Measurements from ENCODE around the gene RAB11FIP4.
"Not testable (repeated sequence)": the region's sequence is repeated elsewhere in the genome, so short reads cannot be mapped to it uniquely, and the experiment has no call there.

Gene RAB11FIP4

GRCh38 chr17:31391496-31391949 lies at the start of gene RAB11FIP4:
TSS of gene RAB11FIP4 (plus strand) at chr17:31391675. CDS start at chr17:31391853, 178 bp downstream.
- peak; percentile 24 for DNase-seq (ENCODE audit: low read depth)
- H3K4me3 ChIP-seq (replicated peaks; ENCODE audit: low read depth, low read length) = peak within 1 kb of the TSS; percentile 25
- no peak for TF ChIP-seq CTCF (IDR thresholded peaks at IDR 0.05; ENCODE audit: low read length, missing control alignments)

- not testable (repeated sequence) for H3K4me3 ChIP-seq (replicated peaks; ENCODE audit: low read depth, low read length); DNase-seq (ENCODE audit: low read depth)
These were observed 46.2 kb upstream of the RAB11FIP4 start for GRCh38 chr17:31345191-31345747.

GRCh38 chr17:31349454-31349853 lies 42.0 kb upstream of the RAB11FIP4 start:
- H3K4me3 ChIP-seq (replicated peaks; ENCODE audit: low read depth, low read length) = no peak overlapping the region
- TF ChIP-seq CTCF (IDR thresholded peaks at IDR 0.05; ENCODE audit: low read length, missing control alignments) = no peak
- DNase-seq (ENCODE audit: low read depth) = no peak

- TF ChIP-seq CTCF (IDR thresholded peaks at IDR 0.05; ENCODE audit: low read length, missing control alignments) = no peak
- DNase-seq (ENCODE audit: low read depth) = no peak
- no peak overlapping the region for H3K4me3 ChIP-seq (replicated peaks; ENCODE audit: low read depth, low read length)
These were observed 35.5 kb upstream of the RAB11FIP4 start for GRCh38 chr17:31355935-31356334.

GRCh38 chr17:31357091-31357490 lies 34.4 kb upstream of the RAB11FIP4 start:
- no peak overlapping the region for H3K4me3 ChIP-seq (replicated peaks; ENCODE audit: low read depth, low read length)
- DNase-seq (ENCODE audit: low read depth) = no peak
- TF ChIP-seq CTCF (IDR thresholded peaks at IDR 0.05; ENCODE audit: low read length, missing control alignments) = no peak

GRCh38 chr17:31357839-31358394 lies 33.6 kb upstream of the RAB11FIP4 start:
- peak; percentile 3 for DNase-seq (ENCODE audit: low read depth)
- no peak overlapping the region for H3K4me3 ChIP-seq (replicated peaks; ENCODE audit: low read depth, low read length)
- TF ChIP-seq CTCF (IDR thresholded peaks at IDR 0.05; ENCODE audit: low read length, missing control alignments) = no peak

- H3K4me3 ChIP-seq (replicated peaks; ENCODE audit: low read depth, low read length) = no peak overlapping the region
- no peak for DNase-seq (ENCODE audit: low read depth)
- TF ChIP-seq CTCF (IDR thresholded peaks at IDR 0.05; ENCODE audit: low read length, missing control alignments) = no peak
These were observed 27.5 kb upstream of the RAB11FIP4 start for GRCh38 chr17:31364012-31364411.

All from fibroblast of pulmonary artery (primary cell).